K562 (cell line): Measurements from ENCODE around the gene GABRP. TPM values are rescaled to one million over a fixed set of nuclear protein-coding genes. Genes with fewer than 3 reads are reported as not detected.

Experiments
- ATAC-seq: fragments of 200-7000 bp; cut with Tn5 transposase; 3 replicates; pipeline ENCODE4 v1.9.1; 2020; ENCODE audit warnings: moderate library complexity
- BruUV-seq: library from RNA; stranded (reverse); fragments of 400-500 nt; replicated peaks from 2 replicates; lab custom pipeline; 2021; lab: Mats Ljungman, UMichigan
- CTCF ChIA-PET: fragments of 300-600 bp; formaldehyde crosslinking; extraction: SDS; loops from one replicate; lab custom pipeline; 2021; ENCODE audit warnings: low intra/inter-chr PET ratio; lab: Yijun Ruan, JAX
- POLR2A ChIA-PET: fragments of 300-600, 350-650 bp; sonication (Branson Sonifier 250); formaldehyde crosslinking; extraction: SDS; loops from one replicate; lab custom pipeline; 2021; ENCODE audit warnings: antibody characterized with exemption, inconsistent platforms; lab: Yijun Ruan, JAX
- DNase-seq, 4 experiments: peaks; one replicate each; pipeline versions ENCODE4 v3.0.0 to v3.0.0-alpha.2; 2011 to 2018; ENCODE audit warnings: low spot score in 3 of 4, mixed read lengths in 3 of 4; ENCODE audit errors: extremely low read depth in 1 of 4
- FAIRE-seq: peaks from 2 replicates; lab custom pipeline; 2011; peaks lifted over from hg19 to GRCh38; lab: Jason Lieb, UNC
- H2AFZ ChIP-seq: 2 replicates; pipeline ENCODE4 v1.6.0; 2011; ENCODE audit warnings: low read depth, low read length, control low read depth, inconsistent platforms
- H3K27ac ChIP-seq: fragments of 200-600 bp; 3 replicates; pipeline ENCODE4 v1.8.0; 2011; ENCODE audit warnings: low read depth, mild to moderate bottlenecking, control low read depth, inconsistent platforms, low read length, moderate library complexity, mixed read lengths; ENCODE audit errors: extremely low read depth
- H3K27me3 ChIP-seq, 2 experiments: fragments of 300-600 bp in 1 of 2; 2 replicates in 1 of 2; 3 replicates in 1 of 2; pipeline versions ENCODE4 v1.6.0 to v1.8.0; 2011; ENCODE audit warnings: inconsistent platforms in 2 of 2, low read length in 2 of 2, mild to moderate bottlenecking in 1 of 2, mixed read lengths in 1 of 2, moderate library complexity in 1 of 2; ENCODE audit not compliant: control insufficient read depth in 2 of 2, insufficient read depth in 2 of 2
- H3K36me3 ChIP-seq: fragments of 300-600 bp; 3 replicates; pipeline ENCODE4 v1.8.0; 2011; ENCODE audit warnings: mild to moderate bottlenecking, low read length, inconsistent platforms; ENCODE audit not compliant: control insufficient read depth, insufficient read depth
- H3K4me1 ChIP-seq, 2 experiments: fragments of 200-600 bp in 1 of 2; replicated peaks in 1 of 2; 2 replicates in 1 of 2; 3 replicates in 1 of 2; pipeline versions ENCODE4 v1.5.1 to v1.8.0; 2011; ENCODE audit warnings: inconsistent platforms in 2 of 2, low read length in 2 of 2, mild to moderate bottlenecking in 1 of 2, mixed read lengths in 1 of 2, moderate library complexity in 1 of 2; ENCODE audit not compliant: control insufficient read depth in 2 of 2, insufficient read depth in 2 of 2
- H3K4me2 ChIP-seq: 2 replicates; pipeline ENCODE4 v1.6.1; 2011; ENCODE audit warnings: low read length, control low read depth, inconsistent platforms, mixed read lengths; ENCODE audit not compliant: insufficient read depth
- H3K4me3 ChIP-seq: fragments of 200-600 bp; sonication (generic), shearing (Covaris generic); 2 replicates; pipeline ENCODE4 v1.5.1; 2016; ENCODE audit warnings: control low read depth, inconsistent platforms
- H3K79me2 ChIP-seq: fragments of 200-600 bp; 3 replicates; pipeline ENCODE4 v1.8.0; 2011; ENCODE audit warnings: low read length, inconsistent platforms; ENCODE audit not compliant: control insufficient read depth, insufficient read depth
- H3K9ac ChIP-seq, 2 experiments: 2 replicates each; pipeline versions ENCODE4 v1.6.0 to v1.6.1; 2011; ENCODE audit warnings: low read depth in 2 of 2, low read length in 2 of 2, control low read depth in 1 of 2, inconsistent platforms in 1 of 2, mild to moderate bottlenecking in 1 of 2, mixed read lengths in 1 of 2; ENCODE audit not compliant: insufficient read depth in 1 of 2
- H3K9me1 ChIP-seq: one replicate; pipeline ENCODE4 v1.6.0; 2011; ENCODE audit warnings: inconsistent platforms, mild to moderate bottlenecking, low read length, moderate library complexity; ENCODE audit not compliant: control insufficient read depth, insufficient read depth
- H3K9me3 ChIP-seq: replicated peaks from 2 replicates; pipeline ENCODE4 v1.5.1; 2011; ENCODE audit warnings: low read depth, low read length, inconsistent platforms; ENCODE audit not compliant: control insufficient read depth, insufficient read depth
- H4K20me1 ChIP-seq: replicated peaks from 2 replicates; pipeline ENCODE4 v1.6.1; 2011; ENCODE audit warnings: low read length, inconsistent platforms, mixed read lengths; ENCODE audit not compliant: control insufficient read depth, insufficient read depth
- ARID4B ChIP-seq: sonication (generic); formaldehyde crosslinking; IDR thresholded peaks from 2 replicates; pipeline ENCODE4 v1.8.0; 2022; ENCODE audit warnings: mild to moderate bottlenecking, missing genetic modification reagents
- ARNT ChIP-seq, 2 experiments: fragments of 450-650 bp; IDR thresholded peaks; 2 replicates each; pipeline ENCODE4 v1.6.1; 2016; ENCODE audit warnings: mild to moderate bottlenecking in 1 of 2
- DNMT1 ChIP-seq: fragments of 450-650 bp; IDR thresholded peaks from 2 replicates; pipeline ENCODE4 v1.6.1; 2016; ENCODE audit warnings: antibody characterized with exemption, mild to moderate bottlenecking
- EP400 ChIP-seq: fragments of 450-650 bp; IDR thresholded peaks from 2 replicates; pipeline ENCODE4 v1.6.1; 2017; ENCODE audit warnings: antibody characterized with exemption, mild to moderate bottlenecking, moderate library complexity
- JUNB ChIP-seq: fragments of 450-650 bp; formaldehyde crosslinking; conservative IDR thresholded peaks from 2 replicates; pipeline ENCODE4 v1.4.0; 2020; ENCODE audit warnings: mild to moderate bottlenecking
- KHSRP ChIP-seq: fragments of 450-650 bp; IDR thresholded peaks from 2 replicates; pipeline ENCODE4 v1.6.1; 2017
- MIER1 ChIP-seq: fragments of 450-650 bp; IDR thresholded peaks from 2 replicates; pipeline ENCODE4 v1.6.1; 2016; ENCODE audit warnings: antibody characterized with exemption, mild to moderate bottlenecking, low read depth
- RBM15 ChIP-seq: fragments of 200-400 bp; formaldehyde crosslinking; IDR thresholded peaks from 2 replicates; pipeline ENCODE4 v1.6.1; 2018; ENCODE audit warnings: mild to moderate bottlenecking, low read length, moderate library complexity; ENCODE audit not compliant: insufficient read depth
- SIN3B ChIP-seq: fragments of 450-650 bp; IDR thresholded peaks from 2 replicates; pipeline ENCODE4 v1.6.1; 2017; ENCODE audit warnings: low read depth, mild to moderate bottlenecking, moderate library complexity
- TCF3 ChIP-seq: sonication (generic); formaldehyde crosslinking; IDR thresholded peaks from 2 replicates; pipeline ENCODE4 v1.4.0; 2020; ENCODE audit warnings: mild to moderate bottlenecking, missing genetic modification reagents
- ZBTB1 ChIP-seq: sonication (generic); formaldehyde crosslinking; IDR thresholded peaks from 2 replicates; pipeline ENCODE4 v1.8.1; 2023; ENCODE audit warnings: missing genetic modification reagents, low read depth, mild to moderate bottlenecking, borderline replicate concordance
- ZNF23 ChIP-seq: fragments of 250-450 bp; sonication (Bioruptor Pico); IDR thresholded peaks from 2 replicates; pipeline ENCODE4 v1.4.0; 2020; ENCODE audit warnings: mild to moderate bottlenecking
- WGBS: fragments of 100-300 bp; shearing (Covaris generic); methylation state at CpG from one replicate; pipeline ENCODE4 v1.1.6; 2016; ENCODE audit warnings: low coverage, mixed read lengths; ENCODE audit not compliant: insufficient coverage; ENCODE audit errors: missing lambda C conversion rate; 5-methylcytosine and 5-hydroxymethylcytosine counted together
- in situ Hi-C: fragments of 300-500 bp; cut with MboI; formaldehyde crosslinking; loops from 4 replicates; pipeline ENCODE4 v1.15.0; 2018; ENCODE audit warnings: inconsistent platforms, mixed read lengths
- intact Hi-C: fragments of 100-400 bp; cut with micrococcal nuclease; formaldehyde crosslinking; loops from 2 replicates; pipeline ENCODE4 v1.14.2; 2022
- polyA plus RNA-seq, 8 experiments: library from polyadenylated mRNA; depleted of rRNA in 4 of 8; stranded (reverse) in 5 of 8; unstranded in 3 of 8; fragments of >200 nt; fragmentation: Nextera tagmentation in 2 of 8; fragmentation: Illumina TruSeq in 1 of 8; extraction: Ambion mirVana in 2 of 8; extraction: Trizol in 1 of 8; gene quantifications; 2 replicates each; pipeline versions ENCODE4 v1.2.1 to v1.2.3, GENCODE V29; 2011 to 2014; ENCODE audit warnings: inconsistent platforms in 1 of 8, missing spikeins in 1 of 8
- total RNA-seq, 7 experiments: library from RNA; depleted of rRNA in 6 of 7; stranded (reverse); fragments of >200 nt in 6 of 7; fragmentation: Illumina TruSeq in 2 of 7; extraction: Trizol in 2 of 7; gene quantifications; 2 replicates each; pipeline versions ENCODE4 v1.2.1 to v1.2.3, GENCODE V29; 2011 to 2021; ENCODE audit warnings: low replicate concordance in 1 of 7
- TF ChIP-seq, protein P1 (sequence below): sonication (generic); formaldehyde crosslinking; IDR thresholded peaks from 2 replicates; pipeline ENCODE4 v1.5.0; 2020; ENCODE audit warnings: missing genetic modification reagents
- TF ChIP-seq, protein P2 (sequence below): fragments of 250-450 bp; sonication (Bioruptor Pico); IDR thresholded peaks from 2 replicates; pipeline ENCODE4 v1.5.0; 2021; ENCODE audit warnings: mild to moderate bottlenecking, moderate library complexity
- TF ChIP-seq, protein P3 (sequence below): fragments of 250-450 bp; sonication (Bioruptor Pico); IDR thresholded peaks from 2 replicates; pipeline ENCODE4 v1.4.0; 2020; ENCODE audit warnings: mild to moderate bottlenecking

The GABRP gene
- total and polyA plus RNA-seq, 9 of the 15 experiments (the other 6 are each of a cell fraction or from before 2014, with no cell fraction given): not detected

DNA sequence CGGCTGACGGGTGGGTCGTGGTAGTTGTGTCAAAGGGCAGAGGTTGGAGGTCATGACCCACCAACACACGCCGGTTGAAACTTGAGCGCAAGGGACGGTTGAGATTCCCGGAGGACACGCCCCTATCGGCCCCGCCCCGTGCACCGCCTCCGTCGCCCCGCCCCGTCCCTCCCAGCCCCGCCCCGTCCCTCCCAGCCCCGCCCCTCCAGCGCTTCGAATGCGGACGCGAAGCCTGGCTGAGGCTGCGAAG lies 78.1 kb downstream of the GABRP start:
- Histone ChIP-seq H3K79me2 (no peaks in the 10 kb centered on the region), H3K27ac (no peak overlapping the region), H3K4me3 (no peak overlapping the region), H3K4me2 (no peak overlapping the region), H2AFZ (no peak overlapping the region), H3K36me3 (no peaks in the 10 kb centered on the region), H3K27me3 (no peaks in the 10 kb centered on the region), H3K9me3 (no peaks in the 10 kb centered on the region), H3K9ac (no peak overlapping the region), H4K20me1 (no peaks in the 10 kb centered on the region), H3K4me1 (no peaks in the 10 kb centered on the region), H3K9me1 (no peaks in the 10 kb centered on the region)
- no TSS peak for BruUV-seq
- ATAC-seq: no peak
- in situ Hi-C loops: no loop called here
- intact Hi-C loops: no loop called here
- no peak for DNase-seq
- TF ChIP-seq SIN3B: no peak
- no peak for TF ChIP-seq RBM15
- TF ChIP-seq TCF3 (CRISPR knock-in tag): no peak
- TF ChIP-seq EP400: no peak
- no peak for TF ChIP-seq ZBTB1
- TF ChIP-seq, protein P1, sequence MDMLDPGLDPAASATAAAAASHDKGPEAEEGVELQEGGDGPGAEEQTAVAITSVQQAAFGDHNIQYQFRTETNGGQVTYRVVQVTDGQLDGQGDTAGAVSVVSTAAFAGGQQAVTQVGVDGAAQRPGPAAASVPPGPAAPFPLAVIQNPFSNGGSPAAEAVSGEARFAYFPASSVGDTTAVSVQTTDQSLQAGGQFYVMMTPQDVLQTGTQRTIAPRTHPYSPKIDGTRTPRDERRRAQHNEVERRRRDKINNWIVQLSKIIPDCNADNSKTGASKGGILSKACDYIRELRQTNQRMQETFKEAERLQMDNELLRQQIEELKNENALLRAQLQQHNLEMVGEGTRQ (CRISPR knock-in tag): no peak
- TF ChIP-seq, protein P2, sequence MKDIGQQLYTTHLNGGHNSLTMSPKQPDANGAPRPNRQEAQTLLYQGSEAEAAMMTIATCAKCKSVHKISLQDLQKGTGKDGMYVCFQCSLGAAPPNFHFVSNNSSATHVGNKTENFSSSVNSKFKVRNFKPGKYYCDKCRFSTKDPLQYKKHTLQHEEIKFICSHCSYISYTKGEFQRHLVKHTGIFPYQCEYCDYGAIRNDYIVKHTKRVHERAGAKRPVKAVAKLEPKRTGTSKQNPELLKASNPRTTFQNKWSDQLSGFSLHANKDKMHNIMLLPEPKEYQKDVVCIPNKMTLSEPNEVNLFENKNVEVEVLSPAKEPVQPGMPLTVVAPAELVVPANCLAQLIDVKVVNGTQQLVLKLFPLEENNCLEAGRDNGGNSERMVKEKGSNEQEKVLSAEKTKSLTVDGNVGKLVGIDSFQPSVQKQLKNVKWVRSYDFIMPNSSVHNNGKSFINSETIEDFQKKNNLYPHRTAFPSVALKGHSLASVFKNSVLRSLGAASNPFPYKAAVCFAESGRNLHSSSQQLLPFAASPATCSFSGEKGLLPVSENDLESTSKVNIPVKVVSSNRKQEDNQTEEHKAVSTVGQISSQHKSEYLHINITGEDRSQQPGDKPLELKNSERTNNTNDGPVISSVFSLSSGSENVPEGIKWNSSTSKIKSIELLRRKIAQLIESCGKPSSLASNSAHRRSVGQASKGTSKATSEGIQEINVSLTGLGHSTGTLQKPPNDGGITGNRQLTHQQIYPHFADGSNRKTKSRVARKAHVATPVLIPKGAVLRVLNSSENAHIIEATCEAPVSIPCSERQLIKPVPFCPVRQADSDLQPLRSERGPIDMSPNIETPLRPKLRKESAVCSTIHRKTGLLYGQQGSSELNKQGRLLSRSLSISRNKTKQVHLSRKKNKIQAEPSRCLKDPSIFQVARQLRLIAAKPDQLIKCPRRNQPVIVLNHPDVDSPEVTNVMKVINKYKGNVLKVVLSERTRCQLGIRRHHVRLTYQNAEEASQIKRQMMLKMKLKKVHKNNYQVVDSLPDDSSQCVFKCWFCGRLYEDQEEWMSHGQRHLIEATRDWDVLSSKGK (CRISPR knock-in tag): no peak
- no peak for TF ChIP-seq KHSRP
- TF ChIP-seq ARNT (IDR thresholded peaks at IDR 0.05): no peak
- no peak for TF ChIP-seq DNMT1
- TF ChIP-seq ZNF23 (CRISPR knock-in tag): no peak
- TF ChIP-seq MIER1: no peak
- TF ChIP-seq, protein P3, sequence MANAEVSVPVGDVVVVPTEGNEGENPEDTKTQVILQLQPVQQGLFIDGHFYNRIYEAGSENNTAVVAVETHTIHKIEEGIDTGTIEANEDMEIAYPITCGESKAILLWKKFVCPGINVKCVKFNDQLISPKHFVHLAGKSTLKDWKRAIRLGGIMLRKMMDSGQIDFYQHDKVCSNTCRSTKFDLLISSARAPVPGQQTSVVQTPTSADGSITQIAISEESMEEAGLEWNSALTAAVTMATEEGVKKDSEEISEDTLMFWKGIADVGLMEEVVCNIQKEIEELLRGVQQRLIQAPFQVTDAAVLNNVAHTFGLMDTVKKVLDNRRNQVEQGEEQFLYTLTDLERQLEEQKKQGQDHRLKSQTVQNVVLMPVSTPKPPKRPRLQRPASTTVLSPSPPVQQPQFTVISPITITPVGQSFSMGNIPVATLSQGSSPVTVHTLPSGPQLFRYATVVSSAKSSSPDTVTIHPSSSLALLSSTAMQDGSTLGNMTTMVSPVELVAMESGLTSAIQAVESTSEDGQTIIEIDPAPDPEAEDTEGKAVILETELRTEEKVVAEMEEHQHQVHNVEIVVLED (CRISPR knock-in tag): no peak
- TF ChIP-seq JUNB (CRISPR knock-in tag): no peak
- no peak for TF ChIP-seq ARID4B (CRISPR knock-in tag)
- 43% methylated on average over 7 of the region's 26 CpGs for WGBS
- no peak for FAIRE-seq
- ChIA-PET CTCF (no interaction called here), POLR2A (no interaction called here)
